CD8-positive, alpha-beta memory T cell (primary cell): ENCODE measurements around the gene FPGT. TPM values are rescaled to one million over a fixed set of nuclear protein-coding genes. Genes with fewer than 3 reads are reported as not detected.
"Not testable (repeated sequence)": the region's sequence is repeated elsewhere in the genome, so short reads cannot be mapped to it uniquely, and the experiment has no call there.

Experiments
- CTCF ChIA-PET: fragments of 350-600 bp; sonication (Branson Sonifier 250); formaldehyde crosslinking; loops from one replicate; lab custom pipeline; 2021; ENCODE audit warnings: antibody characterized with exemption; lab: Charles Lee
- POLR2A ChIA-PET: fragments of 350-600 bp; sonication (Branson Sonifier 250); formaldehyde crosslinking; loops from one replicate; lab custom pipeline; 2021; ENCODE audit warnings: antibody characterized with exemption; lab: Charles Lee
- DNase-seq, 5 donors: peaks; one replicate each; pipeline versions ENCODE4 v3.0.0 to v3.0.0-alpha.2; 2020 to 2022; ENCODE audit warnings: mixed read lengths in 1 of 5
- H3K27ac ChIP-seq: one replicate; pipeline ENCODE4 v1.7.0; 2013; ENCODE audit warnings: low read depth, mild to moderate bottlenecking, low read length, moderate library complexity
- H3K27me3 ChIP-seq: 2 replicates; pipeline ENCODE4 v1.7.0; 2013; ENCODE audit warnings: low read length, mild to moderate bottlenecking; ENCODE audit not compliant: insufficient read depth, poor library complexity, severe bottlenecking
- H3K36me3 ChIP-seq: 2 replicates; pipeline ENCODE4 v1.7.0; 2013; ENCODE audit warnings: mild to moderate bottlenecking, low read length, moderate library complexity; ENCODE audit not compliant: insufficient read depth
- H3K4me1 ChIP-seq: 2 replicates; pipeline ENCODE4 v1.7.0; 2013; ENCODE audit warnings: mild to moderate bottlenecking, low read length, moderate library complexity; ENCODE audit not compliant: insufficient read depth
- H3K4me3 ChIP-seq: 2 replicates; pipeline ENCODE4 v1.7.0; 2013; ENCODE audit warnings: mild to moderate bottlenecking, low read length
- H3K9me3 ChIP-seq: 2 replicates; pipeline ENCODE4 v1.7.0; 2013; ENCODE audit warnings: mild to moderate bottlenecking, low read length
- H3K27ac Mint-ChIP-seq, 8 donors: one replicate each; pipeline ENCODE4 v1.8.0; 2020 to 2021; ENCODE audit warnings: mixed read lengths in 8 of 8, mild to moderate bottlenecking in 6 of 8, inconsistent platforms in 3 of 8, moderate library complexity in 3 of 8
- H3K27me3 Mint-ChIP-seq, 2 donors: one replicate each; pipeline ENCODE4 v1.8.0; 2020 to 2021; ENCODE audit warnings: mixed read lengths in 2 of 2, mild to moderate bottlenecking in 1 of 2, moderate library complexity in 1 of 2
- H3K36me3 Mint-ChIP-seq, 3 donors: one replicate each; pipeline ENCODE4 v1.8.0; 2020 to 2021; ENCODE audit warnings: mixed read lengths in 3 of 3, inconsistent platforms in 1 of 3, mild to moderate bottlenecking in 1 of 3
- H3K4me1 Mint-ChIP-seq, 3 donors: one replicate each; pipeline ENCODE4 v1.8.0; 2020 to 2021; ENCODE audit warnings: mixed read lengths in 3 of 3, inconsistent platforms in 1 of 3, mild to moderate bottlenecking in 1 of 3
- H3K4me3 Mint-ChIP-seq, 7 donors: one replicate each; pipeline ENCODE4 v1.8.0; 2020 to 2021; ENCODE audit warnings: mixed read lengths in 7 of 7, mild to moderate bottlenecking in 6 of 7, moderate library complexity in 4 of 7, inconsistent platforms in 2 of 7
- H3K9me3 Mint-ChIP-seq, 5 donors: one replicate each; pipeline ENCODE4 v1.8.0; 2020 to 2022; ENCODE audit warnings: mixed read lengths in 5 of 5, mild to moderate bottlenecking in 3 of 5, moderate library complexity in 2 of 5, inconsistent platforms in 1 of 5
- polyA plus RNA-seq: library from polyadenylated mRNA; unstranded; fragments of 300-500 nt; fragmentation: Illumina TruSeq; gene quantifications from one replicate; pipeline ENCODE4 v1.2.3, GENCODE V29; 2021
- total RNA-seq, 2 experiments: library from RNA; stranded (reverse); gene quantifications; one replicate each; pipeline ENCODE4 v1.2.3, GENCODE V29; 2021

The FPGT gene
- total and polyA plus RNA-seq, 3 experiments from 2014 or later: 6.1 to 15.3 (median 13.0) TPM

DNA sequence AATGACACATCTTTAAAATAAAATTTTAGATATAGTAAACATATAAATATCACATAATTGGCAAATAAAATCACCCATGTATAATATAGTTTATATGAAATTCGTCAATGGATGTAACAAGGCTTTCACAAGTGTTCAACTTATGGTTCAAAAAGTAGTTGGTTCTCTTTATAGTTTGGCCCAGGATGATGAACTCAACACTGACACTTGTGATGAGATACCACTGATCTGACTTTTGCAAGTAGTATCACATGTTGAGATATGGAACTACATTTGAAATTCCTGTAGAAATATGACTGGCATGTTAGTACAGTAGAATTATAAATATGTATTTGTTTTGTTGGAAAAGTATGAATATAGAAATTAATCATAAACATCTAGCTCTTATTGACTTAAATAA lies 39.0 kb downstream of the FPGT start:
- Histone ChIP-seq H3K27ac (no peak overlapping the region), H3K27me3 (no peaks in the 10 kb centered on the region), H3K9me3 (no peaks in the 10 kb centered on the region), H3K4me3 (no peak overlapping the region), H3K36me3 (no peaks in the 10 kb centered on the region), H3K4me1 (no peaks in the 10 kb centered on the region)
- no peak overlapping the region for H3K4me3 Mint-ChIP-seq
- peaks cover 0 to 6% (median 0%) of the 10 kb centered on the region in 5 donors for H3K9me3 Mint-ChIP-seq
- H3K27ac Mint-ChIP-seq: no peak overlapping the region
- DNase-seq: no peak
- CTCF ChIA-PET: no interaction called here
- POLR2A ChIA-PET: no interaction called here
- H3K36me3 Mint-ChIP-seq: no peaks in the 10 kb centered on the region
- H3K4me1 Mint-ChIP-seq: no peaks in the 10 kb centered on the region
- H3K27me3 Mint-ChIP-seq: no peaks in the 10 kb centered on the region

- H3K27me3 ChIP-seq: no peaks in the 10 kb centered on the region
- DNase-seq: no peak
- H3K36me3 ChIP-seq: no peaks in the 10 kb centered on the region
- Mint-ChIP-seq H3K4me3 (no peak overlapping the region), H3K27ac (no peak overlapping the region), H3K9me3 (peaks cover 0 to 3% (median 0%) of the 10 kb centered on the region in 5 donors), H3K4me1 (no peaks in the 10 kb centered on the region), H3K27me3 (no peaks in the 10 kb centered on the region), H3K36me3 (no peaks in the 10 kb centered on the region)
- H3K4me1 ChIP-seq: no peaks in the 10 kb centered on the region
- ChIA-PET POLR2A (no interaction called here), CTCF (no interaction called here)
- no peaks in the 10 kb centered on the region for H3K9me3 ChIP-seq
- no peak overlapping the region for H3K27ac ChIP-seq
- H3K4me3 ChIP-seq: no peak overlapping the region
These were observed 39.7 kb downstream of the FPGT start for GRCh38 chr1:74237787-74238186.

DNA sequence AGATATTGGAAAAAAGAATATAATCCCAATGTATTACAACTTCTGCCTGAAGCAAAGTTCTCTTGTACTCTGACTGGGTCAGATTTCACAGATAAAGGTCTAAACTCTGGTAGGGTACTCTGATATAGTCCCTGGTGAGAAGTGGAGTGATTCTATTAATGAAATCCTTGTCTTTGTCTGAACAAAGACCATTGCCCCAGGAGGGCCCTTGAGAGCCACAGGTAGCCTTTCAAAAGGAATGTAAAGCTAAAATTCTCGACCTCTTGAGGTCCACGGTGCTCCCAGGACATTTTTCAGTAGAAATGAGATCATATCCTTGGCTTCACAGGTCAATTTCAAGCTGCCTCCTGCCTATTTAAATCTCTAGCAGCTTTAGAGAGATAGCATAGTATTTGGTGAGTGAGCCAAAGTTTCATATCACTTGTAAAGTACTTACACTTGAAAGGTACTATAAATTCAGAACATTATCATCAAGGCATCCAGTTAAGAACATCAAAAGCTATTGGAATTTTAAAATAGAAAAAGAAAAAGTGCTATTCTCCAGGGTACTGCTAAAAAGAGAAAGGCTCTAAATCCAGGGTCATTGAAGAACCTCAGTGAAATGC lies 47.2 kb downstream of the FPGT start:
- Histone ChIP-seq H3K4me3 (no peak overlapping the region), H3K9me3 (no peaks in the 10 kb centered on the region), H3K27me3 (no peaks in the 10 kb centered on the region), H3K4me1 (no peaks in the 10 kb centered on the region), H3K36me3 (no peaks in the 10 kb centered on the region), H3K27ac (no peak overlapping the region)
- DNase-seq: no peak
- no peaks in the 10 kb centered on the region for H3K4me1 Mint-ChIP-seq
- H3K4me3 Mint-ChIP-seq: no peak overlapping the region
- H3K27me3 Mint-ChIP-seq: peaks cover 0 to 3% of the 10 kb centered on the region in 2 donors
- CTCF ChIA-PET: no interaction called here
- POLR2A ChIA-PET: no interaction called here
- H3K36me3 Mint-ChIP-seq: no peaks in the 10 kb centered on the region
- H3K27ac Mint-ChIP-seq: no peak overlapping the region
- H3K9me3 Mint-ChIP-seq: no peaks in the 10 kb centered on the region

- H3K9me3 Mint-ChIP-seq: no peaks in the 10 kb centered on the region
- no peak overlapping the region for H3K27ac Mint-ChIP-seq
- H3K9me3 ChIP-seq: no peaks in the 10 kb centered on the region
- no peak overlapping the region for H3K4me3 ChIP-seq
- H3K27ac ChIP-seq: no peak overlapping the region
- CTCF ChIA-PET: no interaction called here
- H3K36me3 ChIP-seq: no peaks in the 10 kb centered on the region
- DNase-seq: no peak
- H3K36me3 Mint-ChIP-seq: no peaks in the 10 kb centered on the region
- H3K4me3 Mint-ChIP-seq: no peak overlapping the region
- no peaks in the 10 kb centered on the region for H3K4me1 Mint-ChIP-seq
- no peaks in the 10 kb centered on the region for H3K4me1 ChIP-seq
- peaks cover 0 to 3% of the 10 kb centered on the region in 2 donors for H3K27me3 Mint-ChIP-seq
- POLR2A ChIA-PET: no interaction called here
- H3K27me3 ChIP-seq: no peaks in the 10 kb centered on the region
These were observed 48.3 kb downstream of the FPGT start for GRCh38 chr1:74246315-74246714.

DNA sequence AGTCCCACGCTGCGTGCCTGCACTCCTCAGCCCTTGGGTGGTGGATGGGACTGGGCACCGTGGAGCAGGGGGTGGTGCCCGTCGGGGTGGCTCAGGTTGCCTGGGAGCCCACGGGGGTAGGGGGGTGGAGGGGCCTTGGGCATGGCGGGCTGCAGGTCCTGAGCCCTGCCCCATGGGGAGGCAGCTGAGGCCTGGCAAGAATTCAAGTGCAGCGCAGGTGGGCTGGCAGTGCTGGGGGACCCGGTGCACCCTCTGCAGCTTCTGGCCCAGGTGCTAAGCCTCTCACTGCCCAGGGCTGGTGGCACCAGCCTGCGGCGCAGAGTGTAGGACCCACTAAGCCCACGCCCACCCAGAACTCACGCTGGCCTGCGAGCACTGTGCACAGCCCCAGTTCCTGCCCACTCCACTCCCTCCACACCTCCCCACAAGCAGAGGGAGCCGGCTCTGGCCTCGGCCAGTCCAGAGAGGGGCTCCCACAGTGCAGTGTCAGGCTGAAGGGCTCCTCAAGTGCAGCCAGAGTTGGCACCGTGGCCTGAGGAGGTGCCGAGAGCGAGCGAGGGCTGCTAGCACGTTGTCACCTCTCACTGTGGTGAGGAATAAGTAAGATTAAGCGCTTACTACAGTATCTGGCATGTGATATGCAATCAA lies 50.0 kb downstream of the FPGT start:
- Mint-ChIP-seq H3K4me1 (no peaks in the 10 kb centered on the region), H3K9me3 (no peaks in the 10 kb centered on the region), H3K27me3 (peaks cover 0 to 3% of the 10 kb centered on the region in 2 donors)

DNA sequence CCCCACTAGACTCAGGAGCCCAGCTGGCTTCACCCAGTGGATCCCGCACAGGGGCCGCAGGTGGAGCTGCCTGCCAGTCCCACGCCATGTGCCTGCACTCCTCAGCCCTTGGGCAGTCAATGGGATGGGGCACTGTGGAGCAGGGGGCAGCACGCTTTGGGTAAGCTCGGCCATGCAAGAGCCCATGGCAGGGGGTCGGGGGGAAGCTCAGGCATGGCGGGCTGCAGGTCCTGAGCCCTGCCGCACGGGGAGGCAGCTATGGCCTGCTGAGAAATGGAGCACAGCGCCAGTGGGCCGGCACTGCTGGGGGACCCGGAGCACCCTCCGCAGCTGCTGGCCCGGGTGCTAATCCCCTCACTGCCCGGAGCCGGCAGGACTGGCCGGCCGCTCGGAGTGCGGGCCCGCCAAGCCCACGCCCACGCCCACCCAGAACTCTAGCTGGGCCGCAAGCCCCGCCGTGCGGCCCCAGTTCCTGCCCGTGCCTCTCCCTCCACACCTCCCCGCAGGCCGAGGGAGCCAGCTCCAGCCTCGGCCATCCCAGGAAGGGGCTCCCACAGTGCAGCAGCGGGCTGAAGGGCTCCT lies 55.3 kb downstream of the FPGT start:
- CTCF ChIA-PET, POLR2A ChIA-PET, H3K27me3 Mint-ChIP-seq, H3K4me3 ChIP-seq, H3K36me3 Mint-ChIP-seq, H3K27ac Mint-ChIP-seq, H3K4me1 ChIP-seq, H3K9me3 ChIP-seq, H3K27ac ChIP-seq, DNase-seq, H3K9me3 Mint-ChIP-seq, H3K27me3 ChIP-seq, H3K4me1 Mint-ChIP-seq, H3K36me3 ChIP-seq: not testable (repeated sequence)
- H3K4me3 Mint-ChIP-seq: peak overlapping the region in 1 of 7 donors; percentile 54

More for the DNA sequence above, 50.0 kb downstream of the FPGT start:
- ChIA-PET POLR2A (no interaction called here), CTCF (no interaction called here)
- Histone ChIP-seq H3K27ac (no peak overlapping the region), H3K4me1 (no peaks in the 10 kb centered on the region), H3K9me3 (no peaks in the 10 kb centered on the region), H3K36me3 (no peaks in the 10 kb centered on the region), H3K4me3 (no peak overlapping the region), H3K27me3 (no peaks in the 10 kb centered on the region)
- no peak overlapping the region for H3K27ac Mint-ChIP-seq
- no peaks in the 10 kb centered on the region for H3K36me3 Mint-ChIP-seq
- H3K4me3 Mint-ChIP-seq: no peak overlapping the region
- no peak for DNase-seq

Other genes starting within 250 kb of the FPGT start
- gene LRRIQ3, start 66 bp upstream of the FPGT start, total RNA-seq: 1 to 10 TPM; 2.0 to 2.9 TPM
- 1.3 TPM for gene LRRIQ3, start 66 bp upstream of the FPGT start, polyA plus RNA-seq
- gene TNNI3K, start 37.1 kb downstream of the FPGT start, total RNA-seq: not detected
- 0.38 TPM for gene TNNI3K, start 37.1 kb downstream of the FPGT start, polyA plus RNA-seq